HEK293 (cell line): ENCODE measurements around the gene MAZ.

ENCODE experiments used
- CTCF ChIA-PET: fragments of 350-600 bp; formaldehyde crosslinking; extraction: SDS; loops from one replicate; lab custom pipeline; 2021; ENCODE audit warnings: antibody characterized with exemption; lab: Yijun Ruan, JAX
- POLR2A ChIA-PET: fragments of 300-600 bp; formaldehyde crosslinking; extraction: SDS; loops from one replicate; lab custom pipeline; 2020; ENCODE audit warnings: antibody characterized with exemption, inconsistent platforms; lab: Yijun Ruan, JAX
- H3K27ac ChIP-seq: fragments of 200-500 bp; sonication (Bioruptor generic); 2 replicates; pipeline ENCODE4 v1.5.1; 2014; ENCODE audit warnings: low read depth, low read length, control low read depth, inconsistent platforms; ENCODE audit errors: extremely low read depth
- H3K36me3 ChIP-seq, 2 experiments: fragments of 200-500 bp in 1 of 2; sonication (Bioruptor generic) in 1 of 2; 1 replicate in 1 of 2; 2 replicates in 1 of 2; pipeline ENCODE4 v1.5.1; 2014 to 2017; ENCODE audit warnings: inconsistent platforms in 2 of 2, low read length in 2 of 2; ENCODE audit not compliant: control insufficient read depth in 2 of 2, insufficient read depth in 1 of 2
- H3K4me1 ChIP-seq: fragments of 200-500 bp; sonication (Bioruptor generic); 2 replicates; pipeline ENCODE4 v1.5.1; 2014; ENCODE audit warnings: mild to moderate bottlenecking, low read length, inconsistent platforms; ENCODE audit not compliant: control insufficient read depth, insufficient read depth
- H3K4me3 ChIP-seq: 2 replicates; pipeline ENCODE4 v1.5.1; 2011; ENCODE audit warnings: low read depth, mild to moderate bottlenecking, control low read depth, low read length, moderate library complexity
- H3K9me3 ChIP-seq: fragments of 200-500 bp; sonication (Bioruptor generic); 2 replicates; pipeline ENCODE4 v1.5.1; 2014; ENCODE audit warnings: low read depth, low read length, inconsistent platforms; ENCODE audit not compliant: control insufficient read depth, insufficient read depth
- BCL11B ChIP-seq: fragments of 450-650 bp; formaldehyde crosslinking; IDR thresholded peaks from 2 replicates; pipeline ENCODE4 v1.5.1; 2016; ENCODE audit warnings: low read depth, missing biosample characterization, missing genetic modification characterization
- GLI2 ChIP-seq: fragments of 450-650 bp; formaldehyde crosslinking; IDR thresholded peaks from 2 replicates; pipeline ENCODE4; 2017; ENCODE audit warnings: missing biosample characterization, missing genetic modification characterization, low read depth, borderline replicate concordance
- GLIS1 ChIP-seq: fragments of 450-650 bp; formaldehyde crosslinking; IDR thresholded peaks from 2 replicates; pipeline ENCODE4 v1.5.1; 2016; ENCODE audit warnings: missing biosample characterization, missing genetic modification characterization
- SP3 ChIP-seq: fragments of 450-650 bp; formaldehyde crosslinking; IDR thresholded peaks from 2 replicates; pipeline ENCODE4 v1.5.1; 2016; ENCODE audit warnings: missing biosample characterization, missing genetic modification characterization
- ZBTB1 ChIP-seq: fragments of 450-650 bp; formaldehyde crosslinking; IDR thresholded peaks from 2 replicates; pipeline ENCODE4 v1.5.1; 2016; ENCODE audit warnings: missing biosample characterization, missing genetic modification characterization
- ZEB2 ChIP-seq: fragments of 450-650 bp; formaldehyde crosslinking; IDR thresholded peaks from 2 replicates; pipeline ENCODE4 v1.5.1; 2016; ENCODE audit warnings: missing biosample characterization, missing genetic modification characterization
- ZFP37 ChIP-seq: fragments of 450-650 bp; formaldehyde crosslinking; IDR thresholded peaks from 2 replicates; pipeline ENCODE4 v1.5.1; 2016; ENCODE audit warnings: missing biosample characterization, missing genetic modification characterization
- ZNF138 ChIP-seq: fragments of 450-650 bp; formaldehyde crosslinking; IDR thresholded peaks from 2 replicates; pipeline ENCODE4 v1.5.1; 2016; ENCODE audit warnings: missing biosample characterization, missing genetic modification characterization, borderline replicate concordance
- ZNF266 ChIP-seq: fragments of 450-650 bp; formaldehyde crosslinking; IDR thresholded peaks from 2 replicates; pipeline ENCODE4 v1.5.1; 2016; ENCODE audit warnings: missing biosample characterization, missing genetic modification characterization, low read depth
- ZNF274 ChIP-seq, 2 experiments: fragments of 200-500 bp in 1 of 2; fragments of 450-650 bp in 1 of 2; sonication (Bioruptor generic) in 1 of 2; formaldehyde crosslinking in 1 of 2; IDR thresholded peaks; 2 replicates each; pipeline versions ENCODE4 v1.5.1 to v1.6.1; 2014 to 2016; ENCODE audit warnings: borderline replicate concordance in 1 of 2, inconsistent platforms in 1 of 2, low read length in 1 of 2, missing biosample characterization in 1 of 2, missing genetic modification characterization in 1 of 2
- ZNF341 ChIP-seq: fragments of 450-650 bp; formaldehyde crosslinking; IDR thresholded peaks from 2 replicates; pipeline ENCODE4; 2016; ENCODE audit warnings: low read depth, missing biosample characterization, missing genetic modification characterization
- ZNF350 ChIP-seq: fragments of 450-650 bp; formaldehyde crosslinking; IDR thresholded peaks from 2 replicates; pipeline ENCODE4 v1.5.0; 2017; ENCODE audit warnings: missing biosample characterization, mild to moderate bottlenecking, missing genetic modification characterization
- ZNF501 ChIP-seq: fragments of 450-650 bp; formaldehyde crosslinking; IDR thresholded peaks from 2 replicates; pipeline ENCODE4 v1.5.1; 2016; ENCODE audit warnings: missing biosample characterization, missing genetic modification characterization
- ZNF561 ChIP-seq: fragments of 450-650 bp; IDR thresholded peaks from 2 replicates; pipeline ENCODE4 v1.5.1; 2018; ENCODE audit warnings: missing biosample characterization, missing genetic modification characterization, borderline replicate concordance
- ZNF596 ChIP-seq: fragments of 450-650 bp; IDR thresholded peaks from 2 replicates; pipeline ENCODE4 v1.5.0; 2018; ENCODE audit warnings: missing biosample characterization, mild to moderate bottlenecking, missing genetic modification characterization, moderate library complexity
- TF ChIP-seq, protein P1 (sequence below): fragments of 450-650 bp; formaldehyde crosslinking; IDR thresholded peaks from 2 replicates; pipeline ENCODE4 v1.5.0; 2017; ENCODE audit warnings: missing biosample characterization, missing genetic modification characterization, borderline replicate concordance
- TF ChIP-seq, protein P2 (sequence below): fragments of 450-650 bp; formaldehyde crosslinking; IDR thresholded peaks from 2 replicates; pipeline ENCODE4 v1.5.1; 2016; ENCODE audit warnings: missing biosample characterization, missing genetic modification characterization
- TF ChIP-seq, protein P3 (sequence below): sonication (generic); formaldehyde crosslinking; IDR thresholded peaks from 2 replicates; pipeline ENCODE4 v1.8.1; 2022; ENCODE audit warnings: mild to moderate bottlenecking, moderate library complexity, missing genetic modification reagents
- TF ChIP-seq, protein P4 (sequence below): fragments of 450-650 bp; formaldehyde crosslinking; IDR thresholded peaks from 2 replicates; pipeline ENCODE4 v1.5.1; 2016; ENCODE audit warnings: missing biosample characterization, missing genetic modification characterization
- TF ChIP-seq, protein P5 (sequence below): fragments of 450-650 bp; formaldehyde crosslinking; IDR thresholded peaks from 2 replicates; pipeline ENCODE4 v1.5.1; 2017; ENCODE audit warnings: missing biosample characterization, missing genetic modification characterization
- TF ChIP-seq, protein P6 (sequence below): fragments of 450-650 bp; formaldehyde crosslinking; IDR thresholded peaks from 2 replicates; pipeline ENCODE4 v1.5.1; 2016; ENCODE audit warnings: missing biosample characterization, missing genetic modification characterization, low read depth

The MAZ gene

DNA sequence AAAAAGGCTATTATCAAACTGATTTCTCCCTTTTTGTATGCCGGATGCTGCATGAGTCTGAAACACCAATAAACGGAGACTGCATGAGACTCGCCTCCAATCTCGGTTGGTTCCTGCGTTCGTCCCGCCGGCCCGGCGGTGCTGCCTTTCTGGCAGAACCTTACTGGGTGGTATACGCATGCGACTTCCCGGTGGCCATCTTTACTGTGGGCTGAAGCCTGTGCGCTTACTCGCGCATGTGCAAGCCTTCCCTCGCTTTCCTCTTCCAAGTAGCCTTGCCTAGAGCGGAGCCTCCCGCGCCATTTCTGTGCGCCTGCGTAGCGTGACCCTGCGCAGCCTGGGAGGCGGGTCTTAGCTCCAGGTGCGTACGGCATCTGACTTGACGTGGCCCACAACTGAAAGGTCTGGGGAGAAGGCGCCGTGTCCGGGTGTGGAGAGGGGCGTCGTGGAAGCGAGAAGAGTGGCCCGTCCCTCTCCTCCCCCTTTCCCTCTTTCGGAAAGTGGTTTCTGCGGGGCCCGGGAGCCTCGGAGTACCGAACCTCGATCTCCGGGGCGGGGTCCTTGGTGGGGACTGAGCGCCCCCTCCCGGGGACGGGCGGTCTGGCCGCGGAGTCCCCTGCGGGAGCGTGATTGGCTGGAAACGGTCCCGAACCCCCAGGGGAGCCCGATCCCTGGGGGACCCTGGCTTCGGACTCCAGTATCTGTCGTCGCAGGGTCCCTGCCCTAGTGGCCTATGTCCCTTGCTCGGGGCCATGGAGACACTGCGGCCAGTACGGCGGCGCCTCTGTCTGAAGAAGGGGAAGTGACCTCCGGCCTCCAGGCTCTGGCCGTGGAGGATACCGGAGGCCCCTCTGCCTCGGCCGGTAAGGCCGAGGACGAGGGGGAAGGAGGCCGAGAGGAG is 9.7 kb downstream of the MAZ start, which contains the start of gene PAGR1:
Gene PAGR1 (plus strand): TSS at position 360 of the 901 bp plus-strand sequence. CDS start 374 bp downstream, at position 734.
- Histone ChIP-seq H3K27ac (peak within 1 kb of the TSS; percentile 96), H3K9me3 (no peaks in the 10 kb centered on the region), H3K4me3 (peak within 1 kb of the TSS; percentile 78), H3K36me3 (peaks cover 24 to 34% of the 10 kb centered on the region in 2 experiments), H3K4me1 (peaks cover 19% of the 10 kb centered on the region)
- POLR2A ChIA-PET = interaction anchor here (0.5 to 7.5 kb wide), 28 partner anchors 8 to 1258 kb away, joined by 3 to 106 read pairs (median 4); partner anchors contain the start of genes ALDOA, ASPHD1, DCTPP1 and DOC2A
- TF ChIP-seq, protein P1, sequence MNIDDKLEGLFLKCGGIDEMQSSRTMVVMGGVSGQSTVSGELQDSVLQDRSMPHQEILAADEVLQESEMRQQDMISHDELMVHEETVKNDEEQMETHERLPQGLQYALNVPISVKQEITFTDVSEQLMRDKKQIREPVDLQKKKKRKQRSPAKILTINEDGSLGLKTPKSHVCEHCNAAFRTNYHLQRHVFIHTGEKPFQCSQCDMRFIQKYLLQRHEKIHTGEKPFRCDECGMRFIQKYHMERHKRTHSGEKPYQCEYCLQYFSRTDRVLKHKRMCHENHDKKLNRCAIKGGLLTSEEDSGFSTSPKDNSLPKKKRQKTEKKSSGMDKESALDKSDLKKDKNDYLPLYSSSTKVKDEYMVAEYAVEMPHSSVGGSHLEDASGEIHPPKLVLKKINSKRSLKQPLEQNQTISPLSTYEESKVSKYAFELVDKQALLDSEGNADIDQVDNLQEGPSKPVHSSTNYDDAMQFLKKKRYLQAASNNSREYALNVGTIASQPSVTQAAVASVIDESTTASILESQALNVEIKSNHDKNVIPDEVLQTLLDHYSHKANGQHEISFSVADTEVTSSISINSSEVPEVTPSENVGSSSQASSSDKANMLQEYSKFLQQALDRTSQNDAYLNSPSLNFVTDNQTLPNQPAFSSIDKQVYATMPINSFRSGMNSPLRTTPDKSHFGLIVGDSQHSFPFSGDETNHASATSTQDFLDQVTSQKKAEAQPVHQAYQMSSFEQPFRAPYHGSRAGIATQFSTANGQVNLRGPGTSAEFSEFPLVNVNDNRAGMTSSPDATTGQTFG (tag by site-specific recombination) = no peak
- TF ChIP-seq ZNF266 (tag by site-specific recombination) = no peak
- TF ChIP-seq, protein P2, sequence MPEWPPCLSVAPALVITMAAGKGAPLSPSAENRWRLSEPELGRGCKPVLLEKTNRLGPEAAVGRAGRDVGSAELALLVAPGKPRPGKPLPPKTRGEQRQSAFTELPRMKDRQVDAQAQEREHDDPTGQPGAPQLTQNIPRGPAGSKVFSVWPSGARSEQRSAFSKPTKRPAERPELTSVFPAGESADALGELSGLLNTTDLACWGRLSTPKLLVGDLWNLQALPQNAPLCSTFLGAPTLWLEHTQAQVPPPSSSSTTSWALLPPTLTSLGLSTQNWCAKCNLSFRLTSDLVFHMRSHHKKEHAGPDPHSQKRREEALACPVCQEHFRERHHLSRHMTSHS (tag by site-specific recombination) = no peak
- no peak for TF ChIP-seq GLI2 (tag by site-specific recombination)
- TF ChIP-seq ZNF274 (IDR thresholded peaks at IDR 0.05; ENCODE audit: low read length) = no peak
- no peak for TF ChIP-seq ZNF274 (tag by site-specific recombination; IDR thresholded peaks at IDR 0.05; ENCODE audit: borderline replicate concordance)
- TF ChIP-seq SP3 = no peak
- TF ChIP-seq ZNF596 = no peak
- no peak for TF ChIP-seq ZBTB1 (tag by site-specific recombination)
- no peak for TF ChIP-seq ZFP37 (tag by site-specific recombination)
- TF ChIP-seq BCL11B (tag by site-specific recombination) = no peak
- no peak for TF ChIP-seq ZNF350
- TF ChIP-seq GLIS1 (tag by site-specific recombination) = no peak
- no peak for TF ChIP-seq ZEB2
- no peak for TF ChIP-seq ZNF341 (tag by site-specific recombination)
- TF ChIP-seq ZNF138 (tag by site-specific recombination) = no peak
- CTCF ChIA-PET = interaction anchor here (0.6 to 7.2 kb wide), 24 partner anchors 8 to 1167 kb away, joined by 3 to 74 read pairs (median 3); partner anchors contain the start of genes ASPHD1, C16orf92, MAZ and TAOK2

DNA sequence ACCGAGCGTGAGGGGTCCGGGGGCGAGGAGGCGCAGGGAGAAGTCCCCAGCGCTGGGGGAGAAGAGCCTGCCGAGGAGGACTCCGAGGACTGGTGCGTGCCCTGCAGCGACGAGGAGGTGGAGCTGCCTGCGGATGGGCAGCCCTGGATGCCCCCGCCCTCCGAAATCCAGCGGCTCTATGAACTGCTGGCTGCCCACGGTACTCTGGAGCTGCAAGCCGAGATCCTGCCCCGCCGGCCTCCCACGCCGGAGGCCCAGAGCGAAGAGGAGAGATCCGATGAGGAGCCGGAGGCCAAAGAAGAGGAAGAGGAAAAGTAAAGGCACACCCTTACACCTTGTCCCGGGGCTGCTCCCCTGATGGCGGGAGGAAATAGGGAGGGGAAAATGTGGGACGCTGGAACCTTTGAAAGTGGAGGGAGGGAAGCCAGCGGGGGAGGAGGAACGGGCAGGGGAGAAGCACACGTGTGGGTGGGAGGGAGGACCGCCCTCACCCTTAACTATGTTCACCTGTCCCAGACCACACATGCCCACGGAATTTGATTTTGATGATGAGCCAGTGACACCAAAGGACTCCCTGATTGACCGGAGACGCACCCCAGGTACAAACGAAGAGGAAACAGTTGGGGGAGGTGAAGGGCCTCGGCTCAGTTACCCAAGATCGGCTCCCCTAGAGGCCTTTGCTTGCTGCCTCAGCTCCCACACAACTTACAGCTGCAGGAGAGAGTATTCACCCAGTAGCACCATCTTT is 10.5 kb downstream of the MAZ start:
- H3K4me3 ChIP-seq = peak overlapping the region; percentile 78
- peaks cover 24 to 35% of the 10 kb centered on the region in 2 experiments for H3K36me3 ChIP-seq
- no peaks in the 10 kb centered on the region for H3K9me3 ChIP-seq
- peaks cover 19% of the 10 kb centered on the region for H3K4me1 ChIP-seq
- ChIA-PET POLR2A (interaction anchor here (0.5 to 7.5 kb wide), 17 partner anchors 7 to 194 kb away, joined by 3 to 106 read pairs (median 5); partner anchors contain the start of genes ASPHD1, DOC2A, KIF22 and MAZ), CTCF (interaction anchor here (0.6 to 7.2 kb wide), 13 partner anchors 8 to 1221 kb away, joined by 3 to 74 read pairs (median 6); partner anchors contain the start of genes ASPHD1, C16orf92 and TAOK2)
- peak overlapping the region; percentile 96 for H3K27ac ChIP-seq
- no peak for TF ChIP-seq ZNF561 (tag by site-specific recombination)
- TF ChIP-seq, protein P3, sequence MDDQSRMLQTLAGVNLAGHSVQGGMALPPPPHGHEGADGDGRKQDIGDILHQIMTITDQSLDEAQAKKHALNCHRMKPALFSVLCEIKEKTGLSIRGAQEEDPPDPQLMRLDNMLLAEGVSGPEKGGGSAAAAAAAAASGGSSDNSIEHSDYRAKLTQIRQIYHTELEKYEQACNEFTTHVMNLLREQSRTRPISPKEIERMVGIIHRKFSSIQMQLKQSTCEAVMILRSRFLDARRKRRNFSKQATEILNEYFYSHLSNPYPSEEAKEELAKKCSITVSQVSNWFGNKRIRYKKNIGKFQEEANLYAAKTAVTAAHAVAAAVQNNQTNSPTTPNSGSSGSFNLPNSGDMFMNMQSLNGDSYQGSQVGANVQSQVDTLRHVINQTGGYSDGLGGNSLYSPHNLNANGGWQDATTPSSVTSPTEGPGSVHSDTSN (CRISPR knock-in tag) = no peak
- TF ChIP-seq, protein P4, sequence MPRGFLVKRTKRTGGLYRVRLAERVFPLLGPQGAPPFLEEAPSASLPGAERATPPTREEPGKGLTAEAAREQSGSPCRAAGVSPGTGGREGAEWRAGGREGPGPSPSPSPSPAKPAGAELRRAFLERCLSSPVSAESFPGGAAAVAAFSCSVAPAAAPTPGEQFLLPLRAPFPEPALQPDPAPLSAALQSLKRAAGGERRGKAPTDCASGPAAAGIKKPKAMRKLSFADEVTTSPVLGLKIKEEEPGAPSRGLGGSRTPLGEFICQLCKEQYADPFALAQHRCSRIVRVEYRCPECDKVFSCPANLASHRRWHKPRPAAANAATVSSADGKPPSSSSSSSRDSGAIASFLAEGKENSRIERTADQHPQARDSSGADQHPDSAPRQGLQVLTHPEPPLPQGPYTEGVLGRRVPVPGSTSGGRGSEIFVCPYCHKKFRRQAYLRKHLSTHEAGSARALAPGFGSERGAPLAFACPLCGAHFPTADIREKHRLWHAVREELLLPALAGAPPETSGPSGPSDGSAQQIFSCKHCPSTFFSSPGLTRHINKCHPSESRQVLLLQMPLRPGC (tag by site-specific recombination) = no peak
- TF ChIP-seq, protein P5, sequence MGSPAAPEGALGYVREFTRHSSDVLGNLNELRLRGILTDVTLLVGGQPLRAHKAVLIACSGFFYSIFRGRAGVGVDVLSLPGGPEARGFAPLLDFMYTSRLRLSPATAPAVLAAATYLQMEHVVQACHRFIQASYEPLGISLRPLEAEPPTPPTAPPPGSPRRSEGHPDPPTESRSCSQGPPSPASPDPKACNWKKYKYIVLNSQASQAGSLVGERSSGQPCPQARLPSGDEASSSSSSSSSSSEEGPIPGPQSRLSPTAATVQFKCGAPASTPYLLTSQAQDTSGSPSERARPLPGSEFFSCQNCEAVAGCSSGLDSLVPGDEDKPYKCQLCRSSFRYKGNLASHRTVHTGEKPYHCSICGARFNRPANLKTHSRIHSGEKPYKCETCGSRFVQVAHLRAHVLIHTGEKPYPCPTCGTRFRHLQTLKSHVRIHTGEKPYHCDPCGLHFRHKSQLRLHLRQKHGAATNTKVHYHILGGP = no peak
- no peak for TF ChIP-seq ZNF501 (tag by site-specific recombination)
- TF ChIP-seq, protein P6, sequence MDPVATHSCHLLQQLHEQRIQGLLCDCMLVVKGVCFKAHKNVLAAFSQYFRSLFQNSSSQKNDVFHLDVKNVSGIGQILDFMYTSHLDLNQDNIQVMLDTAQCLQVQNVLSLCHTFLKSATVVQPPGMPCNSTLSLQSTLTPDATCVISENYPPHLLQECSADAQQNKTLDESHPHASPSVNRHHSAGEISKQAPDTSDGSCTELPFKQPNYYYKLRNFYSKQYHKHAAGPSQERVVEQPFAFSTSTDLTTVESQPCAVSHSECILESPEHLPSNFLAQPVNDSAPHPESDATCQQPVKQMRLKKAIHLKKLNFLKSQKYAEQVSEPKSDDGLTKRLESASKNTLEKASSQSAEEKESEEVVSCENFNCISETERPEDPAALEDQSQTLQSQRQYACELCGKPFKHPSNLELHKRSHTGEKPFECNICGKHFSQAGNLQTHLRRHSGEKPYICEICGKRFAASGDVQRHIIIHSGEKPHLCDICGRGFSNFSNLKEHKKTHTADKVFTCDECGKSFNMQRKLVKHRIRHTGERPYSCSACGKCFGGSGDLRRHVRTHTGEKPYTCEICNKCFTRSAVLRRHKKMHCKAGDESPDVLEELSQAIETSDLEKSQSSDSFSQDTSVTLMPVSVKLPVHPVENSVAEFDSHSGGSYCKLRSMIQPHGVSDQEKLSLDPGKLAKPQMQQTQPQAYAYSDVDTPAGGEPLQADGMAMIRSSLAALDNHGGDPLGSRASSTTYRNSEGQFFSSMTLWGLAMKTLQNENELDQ (tag by site-specific recombination) = no peak
